Tibial nerve (tissue), 3 donors: ENCODE results near the gene CHTF8.

ENCODE experiments used
- EP300 ChIP-seq, 2 donors: sonication (generic); formaldehyde crosslinking; IDR thresholded peaks; one replicate each; pipeline ENCODE4 v1.6.1; 2017; ENCODE audit warnings: antibody characterized with exemption in 2 of 2, mild to moderate bottlenecking in 1 of 2
- POLR2A ChIP-seq, 2 donors: fragments of 450-650 bp; IDR thresholded peaks; one replicate each; pipeline ENCODE4 v1.6.1; 2017; ENCODE audit warnings: antibody characterized with exemption in 2 of 2, mild to moderate bottlenecking in 2 of 2, moderate library complexity in 2 of 2

DNA sequence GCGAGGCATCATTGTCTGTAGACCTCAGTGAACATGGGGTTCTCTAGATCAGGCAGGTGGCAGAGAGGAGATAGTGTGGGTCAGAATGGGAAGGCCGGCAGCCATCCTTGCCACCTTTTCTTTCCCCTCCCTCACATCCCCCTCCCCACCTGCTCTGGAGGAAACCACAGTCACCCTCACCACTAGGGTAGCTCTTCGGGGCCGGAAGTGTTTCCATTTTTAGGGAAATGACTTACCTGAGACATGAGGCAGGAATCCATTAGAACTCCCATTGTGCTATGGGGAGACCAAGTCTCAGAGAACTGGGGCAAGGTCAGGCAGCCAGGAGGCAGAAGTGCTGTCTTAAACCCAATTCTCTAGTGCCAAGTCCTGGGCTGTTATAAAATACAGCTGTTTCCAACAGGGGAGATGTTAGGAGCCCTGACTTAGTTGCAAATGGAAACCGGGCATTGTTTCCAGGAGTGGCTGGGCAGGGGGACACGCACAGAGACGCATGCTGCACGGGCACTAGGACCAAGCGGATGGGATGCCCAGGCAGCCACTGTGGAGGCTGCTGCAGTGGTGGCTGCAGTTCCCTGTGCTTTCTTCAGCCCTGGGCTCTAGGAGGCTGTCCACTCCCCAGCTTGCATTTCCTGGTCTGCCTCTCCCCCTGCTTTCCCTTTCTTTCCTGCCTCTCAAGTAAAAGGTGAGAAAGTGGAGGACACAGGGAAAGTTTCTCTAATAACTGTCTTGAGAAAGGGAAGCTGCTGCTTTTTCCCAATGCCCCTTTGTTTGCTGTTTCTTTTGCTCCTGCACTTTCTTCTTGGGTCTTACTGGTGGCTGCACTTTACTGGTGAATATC is 24.1 kb downstream of the CHTF8 start:
- TF ChIP-seq EP300 (IDR thresholded peaks at IDR 0.05) (no peak), POLR2A (IDR thresholded peaks at IDR 0.05) (no peak)
